NCI-H2196 treated with DMSO at 0.1 percent for 48 hours (cell line): Measurements from ENCODE around the gene UTP18.
"Not testable (repeated sequence)": the region's sequence is repeated elsewhere in the genome, so short reads cannot be mapped to it uniquely, and the experiment has no call there.

Experiments
- DNase-seq: peaks from one replicate; lab custom pipeline; 2025; ENCODE audit not compliant: unreplicated experiment; lab: John Stamatoyannopoulos, UW

UTP18 gene

GRCh38 chr17:51330861-51331503 is 70.6 kb downstream of the UTP18 start:
- not testable (repeated sequence) for DNase-seq

- no peak for DNase-seq
Measured at GRCh38 chr17:51335006-51335590, 74.8 kb downstream of the UTP18 start.

GRCh38 chr17:51335883-51336822 is 75.8 kb downstream of the UTP18 start:
- DNase-seq = no peak

- no peak for DNase-seq
Measured at GRCh38 chr17:51341457-51341856, 81.1 kb downstream of the UTP18 start.

GRCh38 chr17:51342257-51342656 is 81.9 kb downstream of the UTP18 start:
- no peak for DNase-seq

- no peak for DNase-seq
Measured at GRCh38 chr17:51344532-51344931, 84.2 kb downstream of the UTP18 start.

GRCh38 chr17:51346218-51346982 is 86.1 kb downstream of the UTP18 start:
- no peak for DNase-seq
